Esophagus squamous epithelium (tissue), 5 donors: ENCODE measurements around the gene KMT2E. TPM values are rescaled to one million over a fixed set of nuclear protein-coding genes. Genes with fewer than 3 reads are reported as not detected.

ENCODE experiments used
- DNase-seq: peaks from one replicate; lab custom pipeline; 2025; lab: John Stamatoyannopoulos, UW
- H3K27ac ChIP-seq, 4 donors: fragments of 200-600 bp; sonication (generic); one replicate each; pipeline ENCODE4 v1.5.1; 2016 to 2019; ENCODE audit warnings: mild to moderate bottlenecking in 1 of 4
- H3K27me3 ChIP-seq, 4 donors: fragments of 200-600 bp; sonication (generic); 1 replicate in 3 of 4; 2 replicates in 1 of 4; pipeline versions ENCODE4 v1.5.1 to v1.6.0; 2017 to 2021; ENCODE audit warnings: antibody characterized with exemption in 1 of 4
- H3K36me3 ChIP-seq, 3 donors: fragments of 200-600 bp; sonication (generic); one replicate each; pipeline ENCODE4 v1.5.1; 2016 to 2019
- H3K4me1 ChIP-seq, 3 donors: fragments of 200-600 bp; sonication (generic); one replicate each; pipeline ENCODE4 v1.5.1; 2017 to 2019
- H3K4me3 ChIP-seq, 4 donors: fragments of 200-600 bp; sonication (generic); 1 replicate in 3 of 4; 2 replicates in 1 of 4; pipeline ENCODE4 v1.5.1; 2016 to 2019; ENCODE audit warnings: mild to moderate bottlenecking in 2 of 4, moderate library complexity in 1 of 4
- H3K9me3 ChIP-seq, 3 donors: fragments of 200-600 bp; sonication (generic); one replicate each; pipeline ENCODE4 v1.5.1; 2016 to 2019
- POLR2A ChIP-seq, 4 donors: fragments of 450-650 bp; IDR thresholded peaks; one replicate each; pipeline ENCODE4 v1.6.1; 2017; ENCODE audit warnings: antibody characterized with exemption in 4 of 4, mild to moderate bottlenecking in 4 of 4, moderate library complexity in 3 of 4
- WGBS, 2 donors: methylation state at CpG; one replicate each; pipeline ENCODE4 v1.1.5; 2018; 5-methylcytosine and 5-hydroxymethylcytosine counted together
- intact Hi-C: fragments of 100-400 bp; cut with DNase I; formaldehyde crosslinking; loops from one replicate; pipeline ENCODE4 v1.15.0; 2022
- total RNA-seq, 4 donors: library from RNA; depleted of rRNA; stranded (reverse); fragments of >200 nt; gene quantifications; one replicate each; pipeline ENCODE4 v1.1.0, GENCODE V29; 2016
- TF ChIP-seq, protein P1 (sequence below), 6 experiments: fragments of 450-650 bp in 4 of 6; fragments of 200-600 bp in 2 of 6; sonication (generic) in 2 of 6; IDR thresholded peaks; one replicate each; pipeline ENCODE4 v1.5.1; 2016 to 2019; ENCODE audit warnings: antibody characterized with exemption in 6 of 6, mild to moderate bottlenecking in 4 of 6, moderate library complexity in 4 of 6
- donor health status: DM: yes; HTN: yes; CAD: no.

Gene KMT2E
- total RNA-seq, 4 donors from 2014 or later = 37.2 to 80.5 (median 54.4) TPM

DNA sequence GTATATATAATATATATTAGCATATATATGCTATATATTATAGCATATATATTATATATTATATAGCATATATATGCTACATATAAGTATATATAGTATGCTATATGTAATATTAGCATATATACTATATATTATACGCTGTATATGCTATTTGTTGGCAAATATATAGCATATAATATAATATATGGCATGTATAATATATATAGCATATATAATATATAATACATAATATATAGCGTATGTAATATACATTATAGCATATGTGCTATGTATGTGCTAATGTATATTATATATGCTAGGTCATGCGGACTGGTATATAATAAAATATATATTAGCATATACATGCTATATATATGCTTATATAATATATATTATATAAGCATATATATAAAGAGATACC, 72.8 kb downstream of the KMT2E start:
- intact Hi-C loops = no loop called here
- H3K9me3 ChIP-seq = no peaks in the 10 kb centered on the region
- 92 to 95% methylated on average over 3 of the region's 3 CpGs for WGBS, 2 donors
- peaks cover 0 to 7% (median 0%) of the 10 kb centered on the region in 3 donors for H3K4me1 ChIP-seq
- DNase-seq = no peak
- no peaks in the 10 kb centered on the region for H3K27me3 ChIP-seq
- TF ChIP-seq POLR2A (IDR thresholded peaks at IDR 0.05) = no peak
- TF ChIP-seq, protein P1, sequence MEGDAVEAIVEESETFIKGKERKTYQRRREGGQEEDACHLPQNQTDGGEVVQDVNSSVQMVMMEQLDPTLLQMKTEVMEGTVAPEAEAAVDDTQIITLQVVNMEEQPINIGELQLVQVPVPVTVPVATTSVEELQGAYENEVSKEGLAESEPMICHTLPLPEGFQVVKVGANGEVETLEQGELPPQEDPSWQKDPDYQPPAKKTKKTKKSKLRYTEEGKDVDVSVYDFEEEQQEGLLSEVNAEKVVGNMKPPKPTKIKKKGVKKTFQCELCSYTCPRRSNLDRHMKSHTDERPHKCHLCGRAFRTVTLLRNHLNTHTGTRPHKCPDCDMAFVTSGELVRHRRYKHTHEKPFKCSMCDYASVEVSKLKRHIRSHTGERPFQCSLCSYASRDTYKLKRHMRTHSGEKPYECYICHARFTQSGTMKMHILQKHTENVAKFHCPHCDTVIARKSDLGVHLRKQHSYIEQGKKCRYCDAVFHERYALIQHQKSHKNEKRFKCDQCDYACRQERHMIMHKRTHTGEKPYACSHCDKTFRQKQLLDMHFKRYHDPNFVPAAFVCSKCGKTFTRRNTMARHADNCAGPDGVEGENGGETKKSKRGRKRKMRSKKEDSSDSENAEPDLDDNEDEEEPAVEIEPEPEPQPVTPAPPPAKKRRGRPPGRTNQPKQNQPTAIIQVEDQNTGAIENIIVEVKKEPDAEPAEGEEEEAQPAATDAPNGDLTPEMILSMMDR (IDR thresholded peaks at IDR 0.05) = no peak
- no peak overlapping the region for H3K4me3 ChIP-seq
- no peak overlapping the region for H3K27ac ChIP-seq
- peaks cover 0 to 97% (median 20%) of the 10 kb centered on the region in 3 donors for H3K36me3 ChIP-seq

DNA sequence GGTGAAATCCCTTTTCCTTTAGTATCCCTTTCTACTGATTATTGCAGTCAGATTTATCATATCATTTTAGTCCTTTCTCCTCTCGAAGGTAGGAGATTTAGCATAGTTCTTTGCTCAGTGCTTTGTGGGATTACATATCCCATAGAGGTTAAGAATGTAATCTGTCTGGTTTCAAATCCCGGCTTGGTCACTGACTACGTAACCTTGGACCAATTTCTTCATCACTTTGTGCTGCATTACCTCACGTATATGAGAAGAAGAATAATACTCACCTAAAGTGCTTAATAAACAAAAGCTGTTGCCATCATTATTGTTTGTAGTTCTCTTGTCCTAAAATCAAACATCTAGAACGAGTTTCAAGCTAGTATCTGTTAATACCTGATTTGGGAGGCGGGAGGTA, 74.0 kb downstream of the KMT2E start:
- Histone ChIP-seq H3K27me3 (no peaks in the 10 kb centered on the region), H3K27ac (no peak overlapping the region), H3K36me3 (peaks cover 0 to 97% (median 20%) of the 10 kb centered on the region in 3 donors), H3K9me3 (no peaks in the 10 kb centered on the region), H3K4me3 (no peak overlapping the region), H3K4me1 (peaks cover 0 to 7% (median 0%) of the 10 kb centered on the region in 3 donors)
- TF ChIP-seq, protein P1 (IDR thresholded peaks at IDR 0.05) = no peak
- TF ChIP-seq POLR2A (IDR thresholded peaks at IDR 0.05) = no peak
- intact Hi-C loops = no loop called here
- DNase-seq = no peak
- WGBS, 2 donors = 73 to 79% methylated on average over 6 of the region's 6 CpGs

DNA sequence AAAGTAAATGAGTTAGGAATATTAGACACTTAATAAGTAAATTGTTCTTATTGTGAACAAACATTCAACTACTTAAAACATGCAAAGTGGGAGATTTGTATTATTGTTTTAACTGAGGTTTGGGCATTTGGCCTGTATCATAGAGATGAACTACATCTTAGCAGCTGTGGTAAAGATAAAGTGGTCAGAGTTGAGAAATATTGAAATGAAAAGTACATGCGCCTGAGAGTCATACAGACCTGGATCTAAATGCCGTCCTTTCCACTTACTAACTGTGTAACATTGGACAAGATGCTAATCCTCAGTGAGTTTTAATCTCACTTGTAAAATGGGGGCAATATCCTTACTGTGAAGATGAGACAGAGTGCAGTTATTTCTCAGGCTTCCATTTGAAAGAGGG, 74.5 kb downstream of the KMT2E start:
- H3K27me3 ChIP-seq = no peaks in the 10 kb centered on the region
- TF ChIP-seq POLR2A (IDR thresholded peaks at IDR 0.05) = no peak
- TF ChIP-seq, protein P1 (IDR thresholded peaks at IDR 0.05) = no peak
- intact Hi-C loops = no loop called here
- no peak overlapping the region for H3K4me3 ChIP-seq
- no peaks in the 10 kb centered on the region for H3K9me3 ChIP-seq
- 86 to 87% methylated on average over 2 of the region's 2 CpGs for WGBS, 2 donors
- no peak for DNase-seq
- peaks cover 0 to 7% (median 0%) of the 10 kb centered on the region in 3 donors for H3K4me1 ChIP-seq
- peaks cover 0 to 97% (median 24%) of the 10 kb centered on the region in 3 donors for H3K36me3 ChIP-seq
- no peak overlapping the region for H3K27ac ChIP-seq

DNA sequence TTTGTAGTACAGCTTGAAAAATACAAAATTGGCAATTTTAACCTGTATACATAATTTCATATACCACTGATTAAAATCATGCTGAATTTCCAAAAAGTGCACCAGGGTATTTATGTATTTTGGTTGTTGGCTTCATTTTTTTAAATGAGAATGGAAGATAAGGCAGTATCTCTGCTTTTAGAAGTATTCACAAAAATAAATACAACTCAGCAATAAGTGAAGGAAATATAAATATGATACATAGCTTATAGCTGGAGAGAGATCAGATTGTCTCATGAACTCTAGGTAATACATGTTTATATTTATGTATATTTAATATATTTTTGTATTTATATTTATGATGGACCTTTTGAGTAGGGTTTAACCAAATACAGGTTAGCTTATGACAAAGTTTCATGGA, 81.0 kb downstream of the KMT2E start:
- TF ChIP-seq, protein P1 (IDR thresholded peaks at IDR 0.05) = no peak
- TF ChIP-seq POLR2A (IDR thresholded peaks at IDR 0.05) = no peak
- Histone ChIP-seq H3K9me3 (no peaks in the 10 kb centered on the region), H3K4me3 (no peak overlapping the region), H3K4me1 (peaks cover 0 to 23% (median 3%) of the 10 kb centered on the region in 3 donors), H3K36me3 (peaks cover 0 to 98% (median 6%) of the 10 kb centered on the region in 3 donors), H3K27me3 (no peaks in the 10 kb centered on the region), H3K27ac (no peak overlapping the region)
- DNase-seq = no peak
- intact Hi-C loops = no loop called here

- TF ChIP-seq POLR2A (IDR thresholded peaks at IDR 0.05) = no peak
- TF ChIP-seq, protein P1 (IDR thresholded peaks at IDR 0.05) = no peak
- intact Hi-C loops = no loop called here
- H3K36me3 ChIP-seq = peaks cover 0 to 98% (median 6%) of the 10 kb centered on the region in 3 donors
- H3K4me1 ChIP-seq = peaks cover 0 to 23% (median 3%) of the 10 kb centered on the region in 3 donors
- WGBS, 2 donors = 82 to 89% methylated on average over 3 of the region's 3 CpGs
- H3K27me3 ChIP-seq = no peaks in the 10 kb centered on the region
- no peak overlapping the region for H3K27ac ChIP-seq
- H3K9me3 ChIP-seq = no peaks in the 10 kb centered on the region
- H3K4me3 ChIP-seq = no peak overlapping the region
- DNase-seq = no peak
Measured at GRCh38 chr7:105096306-105096705, 82.3 kb downstream of the KMT2E start.
